GM19395 (cell line): ENCODE data around the gene MAP7D3.
A peak's percentile ranks its signal among the peaks of the same experiment; 100 is the strongest.
"Not testable (repeated sequence)": the region's sequence is repeated elsewhere in the genome, so short reads cannot be mapped to it uniquely, and the experiment has no call there.

Experiments
- ATAC-seq: cut with Tn5 transposase; IDR thresholded peaks from one replicate; pipeline ENCODE4 v1.9.1; 2021; ENCODE audit warnings: mild to moderate bottlenecking, moderate library complexity; ENCODE audit not compliant: unreplicated experiment

The MAP7D3 gene

DNA sequence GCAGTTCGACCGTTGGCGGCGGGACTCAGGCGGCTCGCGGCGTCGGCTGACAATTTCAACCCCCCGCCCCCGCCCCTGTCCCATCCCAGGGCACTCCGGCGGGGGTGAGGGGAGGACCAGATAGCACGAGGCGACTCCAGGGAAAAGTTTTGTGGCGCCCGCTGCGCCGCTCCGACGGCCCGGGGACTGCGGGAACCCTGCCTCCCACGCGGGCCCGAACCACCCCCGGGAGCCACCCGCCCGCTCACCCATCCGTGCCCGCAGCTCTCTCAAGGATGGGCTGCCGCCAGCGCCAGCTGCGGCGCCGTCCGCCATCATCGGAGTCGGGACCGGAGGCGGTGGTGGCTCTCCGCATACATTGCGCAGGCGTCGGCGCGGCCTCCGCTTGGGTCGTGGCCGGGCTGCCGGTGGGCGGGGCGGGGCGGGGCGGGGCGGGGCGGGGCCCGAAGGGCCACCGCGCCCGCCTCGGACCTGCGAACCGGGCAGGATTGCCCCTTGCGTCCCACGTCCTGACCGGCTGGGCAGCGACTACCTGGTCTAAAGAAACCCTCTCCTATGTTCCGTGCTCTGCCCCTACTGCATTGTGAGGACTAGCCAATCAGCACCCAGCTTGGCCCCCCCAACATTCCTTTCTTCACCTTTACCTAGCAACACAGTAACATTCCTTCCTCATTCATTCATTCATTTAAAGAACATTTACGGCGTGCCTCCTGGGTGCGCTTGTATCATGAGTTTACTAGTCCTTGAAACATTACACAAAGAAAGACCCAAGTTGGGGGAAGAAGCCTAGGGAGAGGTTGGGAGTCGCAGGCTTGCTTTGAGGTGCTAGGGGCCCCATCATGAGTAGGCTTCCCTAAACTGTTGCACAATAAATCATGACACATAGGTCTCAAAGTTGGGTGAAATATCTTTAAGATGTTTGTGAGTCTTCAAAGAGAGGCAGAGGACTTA lies at the start of gene MAP7D3:
MAP7D3 (minus strand) TSS at position 360 of the 951 bp plus-strand sequence; CDS start at position 318, 42 bp downstream.
- peak; percentile 81 for ATAC-seq

DNA sequence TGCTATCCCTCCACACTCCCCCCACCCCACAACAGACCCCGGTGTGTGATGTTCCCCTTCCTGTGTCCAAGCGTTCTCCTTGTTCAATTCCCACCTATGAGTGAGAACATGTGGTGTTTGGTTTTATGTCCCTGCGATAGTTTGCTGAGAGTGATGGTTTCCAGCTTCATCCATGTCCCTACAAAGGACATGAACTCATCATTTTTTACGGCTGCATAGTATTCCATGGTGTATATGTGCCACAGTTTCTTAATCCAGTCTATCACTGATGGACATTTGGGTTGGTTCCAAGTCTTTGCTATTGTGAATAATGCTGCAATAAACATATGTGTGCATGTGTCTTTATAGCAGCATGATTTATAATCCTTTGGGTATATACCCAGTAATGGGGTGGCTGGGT lies 49.5 kb upstream of the MAP7D3 start, which contains the start of gene ADGRG4:
ADGRG4 (plus strand) TSS at position 243 of the 400 bp plus-strand sequence. CDS start 7,815 bp downstream, outside the sequence.
- not testable (repeated sequence) for ATAC-seq

- no peak for ATAC-seq
Measured at GRCh38 chrX:136295380-136295779, 44.2 kb upstream of the MAP7D3 start.

DNA sequence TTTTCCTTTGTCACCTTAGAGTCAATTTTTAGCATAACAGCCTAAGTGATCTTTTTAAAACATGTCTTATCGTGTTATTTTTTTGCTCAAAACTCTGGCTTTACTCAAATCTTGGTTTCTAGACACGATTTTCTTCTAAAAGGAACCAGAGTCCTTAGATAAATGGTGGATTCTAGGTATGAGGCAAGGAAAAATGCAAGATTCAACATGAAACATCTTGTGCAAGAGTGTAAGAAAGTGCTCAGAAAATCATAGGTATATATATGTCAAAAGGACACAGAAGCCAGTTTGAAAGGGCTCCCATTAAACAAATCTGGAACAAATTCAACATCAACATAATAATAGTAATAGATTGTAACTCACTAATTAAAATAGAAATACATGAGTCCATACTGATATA lies 41.5 kb upstream of the MAP7D3 start:
- no peak for ATAC-seq

GRCh38 chrX:136291824-136292223 lies 40.6 kb upstream of the MAP7D3 start:
- no peak for ATAC-seq

GRCh38 chrX:136286375-136286774 lies 35.2 kb upstream of the MAP7D3 start:
- ATAC-seq: not testable (repeated sequence)

DNA sequence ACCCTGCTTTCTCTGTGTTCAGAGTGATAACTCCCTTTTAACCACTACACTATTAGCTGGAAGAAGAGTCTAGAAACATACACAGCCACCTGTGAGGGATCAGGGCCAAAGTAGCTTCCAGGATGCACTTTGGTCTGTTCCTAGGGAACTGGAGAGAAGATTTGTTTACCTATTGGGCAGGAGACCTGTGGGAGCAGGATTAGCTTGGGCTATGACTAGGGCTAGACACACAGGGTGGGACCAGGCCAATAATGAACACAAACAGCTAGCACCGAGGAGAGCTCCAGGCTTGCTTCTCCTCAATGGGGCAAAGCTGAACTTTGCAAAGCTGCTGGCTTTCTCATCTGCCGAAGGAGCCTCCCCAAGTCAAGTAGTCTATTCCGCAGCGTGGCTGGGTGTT lies 24.4 kb upstream of the MAP7D3 start:
- no peak for ATAC-seq

DNA sequence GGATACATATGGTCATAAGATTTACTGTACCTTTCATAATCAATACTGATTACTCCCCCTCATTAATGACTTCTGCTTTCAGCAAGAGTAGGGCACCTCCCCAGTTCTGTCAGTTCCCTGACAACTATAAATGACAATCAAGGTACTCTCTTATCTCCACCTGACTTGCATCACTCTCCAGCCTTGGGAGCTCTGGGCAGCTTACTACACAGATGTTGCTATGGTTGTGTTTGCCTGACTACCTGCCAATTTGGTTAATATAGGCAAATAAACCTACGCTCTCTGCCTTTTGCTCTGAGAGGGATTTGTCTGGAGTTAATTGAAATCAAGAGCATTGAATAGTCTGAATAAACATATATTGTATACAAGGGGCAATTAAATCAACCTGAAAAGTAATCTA lies 22.8 kb upstream of the MAP7D3 start:
- ATAC-seq: no peak

DNA sequence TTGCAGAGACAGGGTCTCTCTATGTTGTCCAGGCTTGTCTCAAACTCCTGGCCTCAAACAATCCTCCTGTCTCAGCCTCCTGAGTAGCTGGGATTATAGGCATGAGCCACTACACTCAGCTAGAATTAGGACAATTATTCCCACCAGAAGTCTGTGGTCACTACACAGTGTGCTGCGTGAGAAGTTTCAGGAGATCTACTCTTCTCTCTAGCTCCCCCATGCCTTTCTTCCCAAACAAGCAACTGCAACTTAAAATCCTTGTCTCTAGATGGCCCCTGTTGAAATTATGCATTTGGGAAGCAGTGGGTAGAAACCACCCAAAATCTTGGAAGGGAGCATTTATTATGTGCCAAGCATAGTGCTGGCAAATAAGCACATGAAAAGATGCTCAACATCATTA lies 21.1 kb upstream of the MAP7D3 start:
- no peak for ATAC-seq

DNA sequence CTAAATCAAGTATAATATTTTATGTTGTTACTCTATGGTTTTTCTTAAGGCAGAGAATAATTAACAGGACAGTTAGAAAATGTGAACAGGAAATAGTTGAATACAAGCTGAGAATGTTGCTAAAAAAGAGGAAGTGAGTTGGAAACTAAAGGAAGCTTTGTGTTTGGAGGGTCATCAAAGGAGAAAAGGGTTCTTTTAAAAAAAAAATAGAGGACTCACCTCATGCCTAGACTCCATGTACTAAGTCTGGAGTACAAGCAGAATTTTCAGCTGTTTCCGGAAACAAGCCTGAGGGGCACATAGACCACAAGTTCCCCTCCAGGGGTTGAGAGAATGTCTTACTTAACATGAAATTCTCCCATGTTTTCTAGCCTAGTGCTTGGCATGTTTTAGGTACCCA lies 20.1 kb upstream of the MAP7D3 start:
- ATAC-seq: peak; percentile 64

DNA sequence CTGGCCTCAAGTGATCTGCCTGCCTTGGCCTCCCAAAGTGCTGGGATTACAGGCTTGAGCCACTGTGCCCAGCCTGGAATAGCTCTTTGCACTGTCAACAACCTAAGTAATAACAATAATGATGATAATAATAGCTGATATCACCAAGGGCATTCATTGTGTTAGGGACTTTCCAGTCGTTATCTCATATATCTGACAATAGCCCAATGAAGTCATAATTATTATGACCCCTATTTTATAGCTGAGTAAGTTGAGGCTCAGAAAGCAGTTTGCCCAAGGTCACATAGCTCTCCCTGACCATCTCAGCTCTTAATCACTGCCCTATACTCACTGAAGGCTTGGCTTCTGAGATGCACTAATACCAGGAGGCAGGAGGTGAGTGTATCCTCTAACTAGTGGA lies 18.7 kb upstream of the MAP7D3 start:
- no peak for ATAC-seq

DNA sequence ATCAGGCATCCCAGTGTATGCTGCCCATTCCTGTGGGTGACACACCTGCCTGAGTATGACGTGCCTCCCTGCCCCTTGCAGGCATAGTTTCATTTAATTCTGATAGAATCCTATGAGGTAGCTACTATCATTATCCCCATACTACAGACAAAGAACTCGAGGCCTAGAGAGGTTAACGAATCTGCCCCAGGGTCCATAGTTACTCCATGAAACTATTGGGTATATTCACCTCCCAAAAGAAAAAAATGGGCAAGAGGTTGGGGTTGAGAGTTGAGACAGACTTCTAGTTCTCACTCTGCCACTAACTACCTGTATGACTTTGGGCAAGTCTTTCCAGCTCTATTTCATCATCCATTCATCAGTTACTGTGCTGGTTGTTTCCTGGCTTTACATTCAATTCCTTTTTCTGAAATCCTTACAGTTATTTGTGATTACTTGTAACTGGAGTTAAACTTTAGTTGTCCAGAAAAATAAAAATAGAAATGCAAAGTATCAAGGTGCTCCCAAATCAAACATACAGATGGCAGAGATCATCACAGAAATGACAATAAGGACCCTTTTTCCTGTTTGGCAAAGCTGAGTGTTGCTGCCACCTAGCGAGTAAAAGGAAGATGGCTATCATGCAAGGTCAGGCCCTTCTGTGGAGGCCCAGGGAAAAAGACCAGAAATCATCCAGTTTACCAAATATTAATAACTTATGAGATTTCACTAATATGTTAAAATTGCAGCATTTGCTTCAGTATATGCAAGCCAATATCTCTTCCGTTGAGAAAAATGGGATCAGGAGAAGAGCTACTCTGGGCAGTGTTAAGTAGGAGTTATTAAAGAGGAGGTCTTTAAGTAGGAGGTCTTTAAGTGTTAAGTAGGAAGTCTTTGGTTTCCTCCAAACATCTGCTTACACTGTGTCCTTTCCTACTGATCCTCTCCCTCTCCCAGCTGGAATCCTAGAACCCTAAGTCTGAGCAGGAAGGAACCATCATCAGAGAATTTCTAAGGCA lies 17.1 kb upstream of the MAP7D3 start:
- peak; percentile 76 for ATAC-seq

DNA sequence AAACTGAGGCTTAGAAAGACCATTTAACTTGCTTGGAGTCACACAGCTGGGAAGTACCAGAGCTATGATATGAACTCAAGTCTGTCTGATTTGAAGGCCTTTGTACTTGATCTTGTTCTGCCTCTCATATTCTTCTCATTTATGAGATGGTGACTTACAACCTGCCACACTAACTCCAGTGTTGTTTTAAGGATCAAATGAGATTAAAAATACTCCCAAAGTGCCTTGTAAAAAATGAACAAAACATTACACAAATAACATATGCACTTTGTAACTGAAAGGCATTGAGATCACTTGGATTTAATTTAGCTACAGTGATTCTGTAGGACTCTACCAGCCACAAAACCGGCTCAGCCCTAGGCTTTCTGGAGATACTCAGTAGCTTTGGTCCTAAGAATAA lies 15.6 kb upstream of the MAP7D3 start:
- ATAC-seq: no peak

DNA sequence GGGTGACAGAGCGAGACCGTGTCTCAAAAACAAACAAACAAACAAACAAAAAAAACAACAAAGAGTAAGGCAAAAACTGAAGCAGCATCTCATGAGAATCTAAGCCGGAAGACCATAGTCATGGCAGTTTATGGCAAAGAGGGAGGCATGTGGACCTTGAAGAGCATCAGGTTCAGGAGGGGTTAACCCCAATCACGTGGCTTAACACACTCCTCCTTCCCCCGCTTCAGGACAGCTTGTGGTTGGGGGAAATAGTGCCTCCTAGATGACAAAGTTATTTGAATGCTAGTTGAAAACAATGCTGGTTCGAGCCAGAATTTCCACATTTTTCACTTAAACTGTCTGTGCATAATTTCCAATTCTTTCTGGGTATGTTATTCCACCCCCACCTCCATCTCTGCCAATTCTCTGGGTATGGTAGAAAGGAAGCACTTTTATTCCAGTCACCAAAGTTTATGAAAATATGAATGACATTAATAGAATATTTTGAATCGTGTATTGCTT lies 11.7 kb upstream of the MAP7D3 start:
- no peak for ATAC-seq

- no peak for ATAC-seq
Measured at GRCh38 chrX:136262243-136262642, 11.0 kb upstream of the MAP7D3 start.

DNA sequence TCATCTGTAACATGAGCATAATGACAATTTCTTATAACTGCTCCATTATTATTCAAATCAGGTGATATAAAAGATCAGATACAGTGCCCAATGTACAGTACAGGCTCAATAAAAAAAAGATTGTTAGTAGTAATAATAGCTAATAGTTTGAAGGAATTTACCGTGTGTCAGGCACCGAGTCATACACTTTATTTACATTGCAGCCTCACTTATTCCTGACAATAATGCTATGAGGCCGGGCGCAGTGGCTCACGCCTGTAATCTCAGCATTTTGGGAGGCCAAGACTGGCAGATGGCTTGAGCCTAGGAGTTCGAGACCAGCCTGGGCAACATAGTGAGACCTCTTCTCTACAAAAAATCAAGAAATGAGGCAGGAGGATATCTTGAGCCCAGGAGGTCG lies 10.1 kb upstream of the MAP7D3 start:
- no peak for ATAC-seq

- no peak for ATAC-seq
Measured at GRCh38 chrX:136260776-136261175, 9.6 kb upstream of the MAP7D3 start.

DNA sequence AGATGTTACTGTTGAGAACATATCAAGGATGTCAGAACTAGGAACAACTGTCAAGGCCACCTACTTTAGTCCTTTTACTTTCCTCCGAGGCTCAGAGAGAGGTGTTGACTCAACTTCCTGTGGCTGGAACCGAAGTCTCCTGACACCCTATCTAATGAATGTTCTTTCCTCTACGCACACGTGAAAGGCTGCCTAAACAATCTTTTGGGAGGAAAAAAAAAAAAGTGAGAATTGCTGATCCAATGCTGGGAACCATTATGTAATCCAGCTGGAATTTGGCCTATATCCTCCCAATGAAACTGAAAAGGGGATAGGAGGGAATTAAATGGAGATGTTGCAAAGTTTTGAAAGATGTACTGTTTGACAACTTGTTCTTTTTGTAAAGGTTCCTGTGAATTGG lies 8.3 kb upstream of the MAP7D3 start:
- ATAC-seq: no peak

- no peak for ATAC-seq
Measured at GRCh38 chrX:136258951-136259350, 7.8 kb upstream of the MAP7D3 start.

GRCh38 chrX:136256026-136256425 lies 4.8 kb upstream of the MAP7D3 start:
- no peak for ATAC-seq

DNA sequence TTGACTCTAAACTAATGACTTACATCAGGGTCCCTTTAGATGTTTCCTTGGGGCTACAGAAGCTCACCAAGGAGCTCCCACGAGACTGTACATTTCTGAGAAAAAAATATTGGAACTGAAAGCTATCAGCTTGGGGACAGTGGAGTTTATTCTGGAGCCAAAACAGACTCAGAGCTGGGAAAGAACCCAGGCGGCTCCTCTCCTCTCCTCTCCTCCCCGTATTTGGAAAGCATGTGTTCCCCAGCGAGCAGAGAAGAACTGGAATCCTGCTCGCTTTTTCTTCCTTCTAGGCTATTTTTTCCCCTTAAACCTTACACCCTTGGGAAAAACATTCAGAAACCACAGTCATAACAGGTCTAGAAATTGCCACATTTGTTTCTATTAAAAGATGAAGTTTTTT lies 4.3 kb upstream of the MAP7D3 start:
- no peak for ATAC-seq
